IMR-90 (cell line): Measurements from ENCODE around the gene ELK3. TPM values are rescaled to one million over a fixed set of nuclear protein-coding genes. Genes with fewer than 3 reads are reported as not detected.

Experiments
- ATAC-seq: fragments of 200-7000 bp; cut with Tn5 transposase; 2 replicates; pipeline ENCODE4 v1.9.1; 2020; ENCODE audit warnings: low read depth, mild to moderate bottlenecking, moderate library complexity
- BruUV-seq: library from RNA; stranded (reverse); fragments of 400-500 nt; replicated peaks from 2 replicates; lab custom pipeline; 2021; lab: Mats Ljungman, UMichigan
- CTCF ChIA-PET: fragments of 300-600 bp; formaldehyde crosslinking; extraction: SDS; loops from one replicate; lab custom pipeline; 2021; ENCODE audit warnings: antibody characterized with exemption; lab: Yijun Ruan, JAX
- POLR2A ChIA-PET: fragments of 300-600 bp; sonication (Branson Sonifier 250); formaldehyde crosslinking; loops from one replicate; lab custom pipeline; 2022; ENCODE audit warnings: antibody characterized with exemption; ENCODE audit not compliant: unreplicated experiment; lab: Charles Lee
- DNase-seq: peaks from one replicate; pipeline ENCODE4 v3.0.0; 2013
- H2AFZ ChIP-seq: replicated peaks from 2 replicates; pipeline ENCODE3; 2013; ENCODE audit warnings: low read length, mild to moderate bottlenecking; ENCODE audit not compliant: poor library complexity
- H2AK5ac ChIP-seq: 2 replicates; pipeline ENCODE4 v1.6.1; 2013; ENCODE audit warnings: low read depth, low read length, inconsistent platforms
- H2AK9ac ChIP-seq: replicated peaks from 2 replicates; pipeline ENCODE3; 2013; ENCODE audit warnings: mild to moderate bottlenecking, low read depth, low read length, moderate library complexity; ENCODE audit not compliant: poor library complexity
- H2BK120ac ChIP-seq: 2 replicates; pipeline ENCODE4 v1.6.1; 2013; ENCODE audit warnings: low read depth, low read length, inconsistent platforms
- H2BK15ac ChIP-seq: 3 replicates; pipeline ENCODE4 v1.6.1; 2013; ENCODE audit warnings: low read depth, low read length, inconsistent platforms
- H2BK20ac ChIP-seq: 2 replicates; pipeline ENCODE4 v1.6.1; 2013; ENCODE audit warnings: low read depth, mild to moderate bottlenecking, inconsistent platforms, low read length, moderate library complexity
- H2BK5ac ChIP-seq: 2 replicates; pipeline ENCODE4 v1.6.1; 2013; ENCODE audit warnings: mild to moderate bottlenecking, low read depth, low read length, inconsistent platforms; ENCODE audit not compliant: poor library complexity, severe bottlenecking
- H3K14ac ChIP-seq: replicated peaks from 2 replicates; pipeline ENCODE4 v1.6.1; 2013; ENCODE audit warnings: low read depth, low read length, inconsistent platforms
- H3K18ac ChIP-seq: 2 replicates; pipeline ENCODE4 v1.6.1; 2013; ENCODE audit warnings: low read depth, low read length, control low read depth
- H3K23ac ChIP-seq: 2 replicates; pipeline ENCODE4 v1.6.1; 2013; ENCODE audit warnings: low read depth, low read length, inconsistent platforms
- H3K27ac ChIP-seq: 2 replicates; pipeline ENCODE4 v1.5.1; 2013; ENCODE audit warnings: mild to moderate bottlenecking, control low read depth, low read length; ENCODE audit not compliant: insufficient read depth
- H3K27me3 ChIP-seq: 2 replicates; pipeline ENCODE4 v1.6.1; 2013; ENCODE audit warnings: low read length; ENCODE audit not compliant: control insufficient read depth, insufficient read depth
- H3K36me3 ChIP-seq: 2 replicates; pipeline ENCODE4 v1.6.1; 2013; ENCODE audit warnings: low read length, mixed read lengths; ENCODE audit not compliant: control insufficient read depth, insufficient read depth
- H3K4ac ChIP-seq: 2 replicates; pipeline ENCODE4 v1.6.1; 2013; ENCODE audit warnings: low read depth, low read length, inconsistent platforms
- H3K4me1 ChIP-seq: 2 replicates; pipeline ENCODE4 v1.6.1; 2013; ENCODE audit warnings: low read length, mixed read lengths; ENCODE audit not compliant: control insufficient read depth, insufficient read depth
- H3K4me2 ChIP-seq: 2 replicates; pipeline ENCODE4 v1.6.1; 2013; ENCODE audit warnings: low read depth, mild to moderate bottlenecking, control low read depth, low read length, moderate library complexity
- H3K4me3 ChIP-seq: 2 replicates; pipeline ENCODE4 v1.5.1; 2013; ENCODE audit warnings: low read depth, mild to moderate bottlenecking, control low read depth, low read length, moderate library complexity; ENCODE audit not compliant: insufficient read depth
- H3K56ac ChIP-seq: 2 replicates; pipeline ENCODE4 v1.6.1; 2013; ENCODE audit warnings: low read length, inconsistent platforms; ENCODE audit not compliant: insufficient read depth; ENCODE audit errors: extremely low read depth
- H3K79me1 ChIP-seq, 2 experiments: 2 replicates each; pipeline ENCODE4 v1.6.1; 2013; ENCODE audit warnings: low read length in 2 of 2, inconsistent platforms in 1 of 2, low read depth in 1 of 2
- H3K9ac ChIP-seq: 2 replicates; pipeline ENCODE4 v1.6.1; 2013; ENCODE audit warnings: low read depth, low read length, control low read depth
- H3K9me1 ChIP-seq: 2 replicates; pipeline ENCODE4 v1.6.1; 2013; ENCODE audit warnings: low read length, inconsistent platforms; ENCODE audit not compliant: insufficient read depth
- H3K9me3 ChIP-seq: 2 replicates; pipeline ENCODE4 v1.6.1; 2013; ENCODE audit warnings: low read length; ENCODE audit not compliant: control insufficient read depth, insufficient read depth
- H4K20me1 ChIP-seq: 2 replicates; pipeline ENCODE4 v1.6.1; 2013; ENCODE audit warnings: low read length, inconsistent platforms; ENCODE audit not compliant: insufficient read depth
- H4K5ac ChIP-seq: 2 replicates; pipeline ENCODE4 v1.6.1; 2013; ENCODE audit warnings: mild to moderate bottlenecking, low read depth, low read length, control low read depth
- H4K8ac ChIP-seq, 2 experiments: 2 replicates each; pipeline ENCODE4 v1.6.1; 2013; ENCODE audit warnings: low read depth in 2 of 2, low read length in 2 of 2, control low read depth in 1 of 2, inconsistent platforms in 1 of 2
- H4K91ac ChIP-seq: 2 replicates; pipeline ENCODE4 v1.6.1; 2013; ENCODE audit warnings: low read depth, low read length, inconsistent platforms; ENCODE audit not compliant: insufficient read depth
- CHD1 ChIP-seq: IDR thresholded peaks from 2 replicates; pipeline ENCODE4 v1.6.1; 2012; ENCODE audit warnings: low read depth, low read length, improper control_type of control experiment
- dilution Hi-C: fragments of 300-500 bp; cut with HindIII; formaldehyde crosslinking; loops from one replicate; pipeline ENCODE4 v1.14.3; 2018; ENCODE audit warnings: low sequenced_read_pairs; ENCODE audit not compliant: unreplicated experiment
- in situ Hi-C: fragments of 300-500 bp; cut with MboI; formaldehyde crosslinking; loops from 3 replicates; pipeline ENCODE4 v1.14.3; 2019; ENCODE audit warnings: low sequenced_read_pairs, inconsistent platforms, mixed read lengths
- intact Hi-C: fragments of 100-400 bp; cut with micrococcal nuclease; formaldehyde crosslinking; loops from 2 replicates; pipeline ENCODE4 v1.10.0; 2022
- polyA plus RNA-seq, 3 experiments: library from polyadenylated mRNA; depleted of rRNA; stranded (reverse); fragments of >200 nt; gene quantifications; 2 replicates each; pipeline ENCODE4 v1.2.3, GENCODE V29; 2012; ENCODE audit warnings: low replicate concordance in 1 of 3
- total RNA-seq: library from RNA; depleted of rRNA; stranded (reverse); fragments of >200 nt; gene quantifications from 2 replicates; pipeline ENCODE4 v1.2.3, GENCODE V29; 2012
- TF ChIP-seq, protein P1 (sequence below): fragments of 150-350 bp; IDR thresholded peaks from 2 replicates; pipeline ENCODE4 v1.6.1; 2017; ENCODE audit warnings: mild to moderate bottlenecking, antibody characterized with exemption, low read length, low read depth

The ELK3 gene
- total and polyA plus RNA-seq, 2 of the 4 experiments (the other 2 are of a cell fraction): 14.5 to 27.5 TPM

DNA sequence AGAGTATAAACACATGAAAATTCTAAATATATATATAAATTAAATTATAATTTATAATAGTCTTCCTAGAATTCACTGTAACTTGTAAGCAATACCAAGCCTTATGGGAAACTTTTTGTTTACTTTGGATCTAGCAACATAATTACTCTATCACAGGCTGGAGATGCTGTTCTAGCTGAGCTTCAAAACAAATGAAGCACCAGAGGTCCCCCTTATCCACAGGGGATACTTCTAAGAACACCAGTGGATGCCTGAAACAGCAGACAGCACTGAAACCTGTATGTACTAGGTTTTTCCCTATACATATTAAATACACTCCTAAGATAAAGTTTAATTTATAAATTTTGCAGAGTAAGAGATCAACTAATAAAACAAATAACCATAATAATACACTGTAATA, 109.5 kb downstream of the ELK3 start:
- H3K14ac ChIP-seq: no peak overlapping the region
- no peak overlapping the region for H2BK120ac ChIP-seq
- H2BK15ac ChIP-seq: no peak overlapping the region
- H3K4me2 ChIP-seq: no peak overlapping the region
- no peak overlapping the region for H2AK9ac ChIP-seq
- no peak overlapping the region for H4K8ac ChIP-seq
- H2AK5ac ChIP-seq: no peak overlapping the region
- no peak overlapping the region for H3K27ac ChIP-seq
- dilution Hi-C loops (no loop called here), in situ Hi-C loops (no loop called here), intact Hi-C loops (no loop called here)
- H3K4me1 ChIP-seq: no peaks in the 10 kb centered on the region
- H3K4me3 ChIP-seq: no peak overlapping the region
- H3K9ac ChIP-seq: no peak overlapping the region
- CTCF ChIA-PET: no interaction called here
- no peak overlapping the region for H2BK5ac ChIP-seq
- no TSS peak for BruUV-seq
- H4K5ac ChIP-seq: no peak overlapping the region
- peaks cover 20% of the 10 kb centered on the region for H3K36me3 ChIP-seq
- H2AFZ ChIP-seq: no peak overlapping the region
- no peak overlapping the region for H3K4ac ChIP-seq
- peaks cover 12 to 34% of the 10 kb centered on the region in 2 experiments for H3K79me1 ChIP-seq
- H2BK20ac ChIP-seq: no peak overlapping the region
- H3K9me3 ChIP-seq: no peaks in the 10 kb centered on the region
- peaks cover 3% of the 10 kb centered on the region for H4K20me1 ChIP-seq
- H4K91ac ChIP-seq: no peak overlapping the region
- DNase-seq (no peak), ATAC-seq (peak; percentile 62)
- H3K23ac ChIP-seq: no peak overlapping the region
- no peaks in the 10 kb centered on the region for H3K27me3 ChIP-seq
- H3K56ac ChIP-seq: no peak overlapping the region
- H3K9me1 ChIP-seq: peaks cover 4% of the 10 kb centered on the region; the same call in 1 of the 2 replicates
- H3K18ac ChIP-seq: no peak overlapping the region
- TF ChIP-seq, protein P1, sequence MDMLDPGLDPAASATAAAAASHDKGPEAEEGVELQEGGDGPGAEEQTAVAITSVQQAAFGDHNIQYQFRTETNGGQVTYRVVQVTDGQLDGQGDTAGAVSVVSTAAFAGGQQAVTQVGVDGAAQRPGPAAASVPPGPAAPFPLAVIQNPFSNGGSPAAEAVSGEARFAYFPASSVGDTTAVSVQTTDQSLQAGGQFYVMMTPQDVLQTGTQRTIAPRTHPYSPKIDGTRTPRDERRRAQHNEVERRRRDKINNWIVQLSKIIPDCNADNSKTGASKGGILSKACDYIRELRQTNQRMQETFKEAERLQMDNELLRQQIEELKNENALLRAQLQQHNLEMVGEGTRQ: no peak
- TF ChIP-seq CHD1: no peak
- POLR2A ChIA-PET: no interaction called here
